ENCODE measurements around the gene MEPE.

DNA sequence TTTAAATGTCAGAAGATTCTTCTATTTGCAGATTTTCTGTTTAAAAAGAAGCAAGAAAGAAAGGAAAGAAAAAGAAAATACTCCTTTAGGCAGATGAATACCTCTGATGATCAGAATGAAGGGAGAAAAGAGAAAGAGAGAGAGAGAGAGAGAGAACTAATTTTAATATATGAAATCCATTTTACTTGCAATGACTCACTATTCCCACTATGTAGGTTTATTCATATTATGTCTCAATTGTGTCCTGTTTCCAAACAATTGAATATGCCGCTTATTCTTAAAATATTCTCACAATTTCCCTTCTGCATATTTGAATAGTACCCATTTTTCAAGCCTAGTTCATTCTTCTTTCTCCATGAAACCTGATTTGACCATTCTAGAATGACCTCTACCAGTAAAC is 11.7 kb downstream of the MEPE start:
- TF ChIP-seq CTCF (IDR thresholded peaks at IDR 0.05) (no peak), POLR2A (IDR thresholded peaks at IDR 0.05) (no peak)
